ENCODE results near the gene AMBRA1. TPM values are rescaled to one million over a fixed set of nuclear protein-coding genes. Genes with fewer than 3 reads are reported as not detected.

AMBRA1 gene
- total and polyA plus RNA-seq, 2 donors from 2014 or later: 8.0 to 32.6 TPM

DNA sequence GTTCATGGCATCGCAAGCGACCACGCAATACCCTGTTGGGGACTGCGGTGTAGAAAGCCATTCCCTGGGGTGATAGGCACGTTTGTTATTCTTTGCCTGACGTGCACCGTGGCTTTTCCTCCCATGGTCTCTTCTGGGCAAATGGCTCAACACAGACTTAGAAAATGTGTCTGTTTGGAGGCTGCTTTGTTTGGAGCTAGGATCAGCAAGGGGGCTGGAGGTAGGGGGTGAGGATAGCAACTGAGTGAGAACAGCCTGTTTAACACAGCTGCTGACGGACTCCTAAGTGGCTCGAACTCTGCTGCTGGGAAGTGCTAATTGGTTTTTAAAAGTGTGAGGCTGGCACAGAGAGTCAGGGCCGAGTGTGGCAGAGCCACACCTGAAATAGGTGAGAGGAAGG lies 186.2 kb downstream of the AMBRA1 start:
- peaks cover 3 to 25% (median 21%) of the 10 kb centered on the region in 3 donors for H3K36me3 ChIP-seq (ENCODE audit: control insufficient read depth in 2 of 3, insufficient read depth in 3 of 3, low read length in 3 of 3)

DNA sequence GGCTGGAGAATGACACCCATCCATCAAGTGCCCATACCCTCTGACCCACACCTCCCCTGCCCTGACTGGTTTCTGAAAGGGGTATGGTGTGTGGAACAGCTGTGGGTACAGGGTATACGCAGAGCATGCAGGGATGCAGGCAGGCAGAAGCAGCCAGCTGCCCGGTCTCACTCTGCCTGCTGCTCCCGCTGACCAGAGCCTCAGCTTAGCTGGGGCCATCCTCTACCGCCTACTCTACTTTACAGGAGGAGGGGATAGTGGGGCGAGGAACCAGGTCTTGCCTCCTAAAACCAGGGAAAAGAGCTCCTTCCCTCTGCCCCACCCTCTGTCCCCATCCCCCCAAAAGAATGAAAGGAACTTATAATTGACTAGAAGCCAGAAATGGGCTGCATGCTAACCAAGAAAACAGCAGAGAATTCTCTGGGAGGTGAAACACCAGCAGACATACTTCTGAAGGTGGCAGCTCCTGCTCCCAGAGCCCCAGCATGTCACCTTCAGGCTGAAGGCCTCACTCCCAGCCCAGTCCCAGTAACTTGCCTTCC lies 189.3 kb downstream of the AMBRA1 start:
- Histone ChIP-seq H3K27ac (ENCODE audit: low read depth in 2 of 2, low read length in 2 of 2) (no peak overlapping the region), H3K9me3 (ENCODE audit: control insufficient read depth in 2 of 3, insufficient read depth in 1 of 3, low read length in 3 of 3) (no peaks in the 10 kb centered on the region), H3K4me3 (ENCODE audit: low read length in 3 of 3) (no peak overlapping the region), H3K9ac (ENCODE audit: low read length in 3 of 3) (no peak overlapping the region), H3K36me3 (ENCODE audit: control insufficient read depth in 2 of 3, insufficient read depth in 3 of 3, low read length in 3 of 3) (peaks cover 3 to 25% (median 21%) of the 10 kb centered on the region in 3 donors), H3K4me1 (ENCODE audit: control insufficient read depth in 2 of 3, insufficient read depth in 2 of 3, low read depth in 1 of 3, low read length in 3 of 3) (no peaks in the 10 kb centered on the region), H3K27me3 (ENCODE audit: control insufficient read depth, insufficient read depth, low read length) (no peaks in the 10 kb centered on the region)
- intact Hi-C loops (cut with DNase I): no loop called here
- TF ChIP-seq, protein P1, sequence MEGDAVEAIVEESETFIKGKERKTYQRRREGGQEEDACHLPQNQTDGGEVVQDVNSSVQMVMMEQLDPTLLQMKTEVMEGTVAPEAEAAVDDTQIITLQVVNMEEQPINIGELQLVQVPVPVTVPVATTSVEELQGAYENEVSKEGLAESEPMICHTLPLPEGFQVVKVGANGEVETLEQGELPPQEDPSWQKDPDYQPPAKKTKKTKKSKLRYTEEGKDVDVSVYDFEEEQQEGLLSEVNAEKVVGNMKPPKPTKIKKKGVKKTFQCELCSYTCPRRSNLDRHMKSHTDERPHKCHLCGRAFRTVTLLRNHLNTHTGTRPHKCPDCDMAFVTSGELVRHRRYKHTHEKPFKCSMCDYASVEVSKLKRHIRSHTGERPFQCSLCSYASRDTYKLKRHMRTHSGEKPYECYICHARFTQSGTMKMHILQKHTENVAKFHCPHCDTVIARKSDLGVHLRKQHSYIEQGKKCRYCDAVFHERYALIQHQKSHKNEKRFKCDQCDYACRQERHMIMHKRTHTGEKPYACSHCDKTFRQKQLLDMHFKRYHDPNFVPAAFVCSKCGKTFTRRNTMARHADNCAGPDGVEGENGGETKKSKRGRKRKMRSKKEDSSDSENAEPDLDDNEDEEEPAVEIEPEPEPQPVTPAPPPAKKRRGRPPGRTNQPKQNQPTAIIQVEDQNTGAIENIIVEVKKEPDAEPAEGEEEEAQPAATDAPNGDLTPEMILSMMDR (IDR thresholded peaks at IDR 0.05; ENCODE audit: borderline replicate concordance, extremely low read depth, insufficient read depth): no peak
- FAIRE-seq: no peak
- DNase-seq: peak in 1 of 5 donors; percentile 37

More for the DNA sequence above, 186.2 kb downstream of the AMBRA1 start:
- no peak for DNase-seq
- no peaks in the 10 kb centered on the region for H3K27me3 ChIP-seq (ENCODE audit: control insufficient read depth, insufficient read depth, low read length)
- no peaks in the 10 kb centered on the region for H3K9me3 ChIP-seq (ENCODE audit: control insufficient read depth in 2 of 3, insufficient read depth in 1 of 3, low read length in 3 of 3)
- no peaks in the 10 kb centered on the region for H3K4me1 ChIP-seq (ENCODE audit: control insufficient read depth in 2 of 3, insufficient read depth in 2 of 3, low read depth in 1 of 3, low read length in 3 of 3)
- no peak overlapping the region for H3K4me3 ChIP-seq (ENCODE audit: low read length in 3 of 3)
- H3K9ac ChIP-seq (ENCODE audit: low read length in 3 of 3): no peak overlapping the region
- no peak for FAIRE-seq
- intact Hi-C loops (cut with DNase I): no loop called here
- H3K27ac ChIP-seq (ENCODE audit: low read depth in 2 of 2, low read length in 2 of 2): no peak overlapping the region
- TF ChIP-seq, protein P1 (IDR thresholded peaks at IDR 0.05; ENCODE audit: borderline replicate concordance, extremely low read depth, insufficient read depth): no peak

DNA sequence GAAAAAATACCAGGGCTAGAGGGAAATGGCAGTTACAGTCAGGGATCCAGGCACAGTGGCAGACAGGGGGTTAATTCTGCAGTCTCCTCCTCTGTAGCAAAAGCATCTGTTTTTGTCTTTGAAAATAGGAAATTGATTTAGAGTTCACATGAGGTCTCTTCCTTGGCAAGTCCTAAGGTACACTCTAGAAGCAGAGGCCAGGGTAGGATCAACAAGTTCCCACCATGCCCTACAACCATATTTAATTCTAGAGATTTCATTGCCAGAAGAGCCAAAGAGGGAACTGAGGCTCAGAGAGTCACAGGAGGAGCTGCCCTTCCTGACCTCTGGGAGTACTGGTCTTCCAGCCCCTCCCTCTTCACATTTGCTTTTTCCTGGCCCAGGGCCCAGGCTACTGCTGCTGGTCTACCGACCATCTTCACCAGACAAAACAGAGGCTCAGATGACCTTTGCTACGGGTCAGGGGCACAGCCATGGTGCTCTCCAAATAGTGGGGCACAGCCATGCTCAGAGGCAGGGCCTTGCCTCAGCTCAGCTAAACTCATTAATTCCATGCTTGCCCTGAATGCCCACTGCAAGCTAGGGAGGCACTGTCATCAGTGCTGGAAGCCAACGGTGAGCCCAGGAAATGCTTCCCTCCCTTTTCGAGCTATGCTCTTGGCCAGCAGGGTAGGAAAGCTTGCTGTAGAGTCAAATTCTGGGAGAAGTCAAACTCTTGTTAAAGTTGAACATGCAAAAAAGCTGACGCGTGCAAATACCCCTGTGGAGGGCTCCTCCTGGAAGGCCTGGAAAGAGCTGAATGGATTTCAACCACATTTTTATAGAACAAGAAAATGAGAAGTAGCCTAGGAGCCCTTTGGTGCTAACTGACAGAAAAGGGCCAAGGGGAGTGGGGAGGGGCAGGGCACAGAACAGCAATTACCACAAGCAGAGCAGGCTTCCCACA lies 190.6 kb downstream of the AMBRA1 start:
- Histone ChIP-seq H3K36me3 (ENCODE audit: control insufficient read depth in 2 of 3, insufficient read depth in 3 of 3, low read length in 3 of 3) (peaks cover 3 to 18% (median 13%) of the 10 kb centered on the region in 3 donors), H3K4me3 (ENCODE audit: low read length in 3 of 3) (no peak overlapping the region), H3K9ac (ENCODE audit: low read length in 3 of 3) (no peak overlapping the region), H3K27me3 (ENCODE audit: control insufficient read depth, insufficient read depth, low read length) (no peaks in the 10 kb centered on the region), H3K4me1 (ENCODE audit: control insufficient read depth in 2 of 3, insufficient read depth in 2 of 3, low read depth in 1 of 3, low read length in 3 of 3) (no peaks in the 10 kb centered on the region), H3K9me3 (ENCODE audit: control insufficient read depth in 2 of 3, insufficient read depth in 1 of 3, low read length in 3 of 3) (no peaks in the 10 kb centered on the region), H3K27ac (ENCODE audit: low read depth in 2 of 2, low read length in 2 of 2) (no peak overlapping the region)
- FAIRE-seq: no peak
- TF ChIP-seq, protein P1 (IDR thresholded peaks at IDR 0.05; ENCODE audit: borderline replicate concordance, extremely low read depth, insufficient read depth): no peak
- DNase-seq: peak in 1 of 5 donors; percentile 17
- intact Hi-C loops (cut with DNase I): no loop called here
